OCI-LY7 (cell line): ENCODE data around the gene PIK3C2B. TPM values are rescaled to one million over a fixed set of nuclear protein-coding genes. Genes with fewer than 3 reads are reported as not detected.
"Not testable (repeated sequence)": the region's sequence is repeated elsewhere in the genome, so short reads cannot be mapped to it uniquely, and the experiment has no call there.

Experiments used
- BruUV-seq: library from RNA; stranded (reverse); fragments of 400-500 nt; replicated peaks from 2 replicates; lab custom pipeline; 2021; lab: Mats Ljungman, UMichigan
- CTCF ChIA-PET: fragments of 300-600 bp; sonication (Branson Sonifier 250); formaldehyde crosslinking; loops from one replicate; lab custom pipeline; 2022; ENCODE audit warnings: antibody characterized with exemption; ENCODE audit not compliant: unreplicated experiment; lab: Charles Lee
- POLR2A ChIA-PET: fragments of 300-600 bp; sonication (Branson Sonifier 250); formaldehyde crosslinking; loops from one replicate; lab custom pipeline; 2022; ENCODE audit warnings: antibody characterized with exemption; lab: Charles Lee
- DNase-seq: peaks from one replicate; pipeline ENCODE4 v3.0.0-alpha.2; 2015; ENCODE audit warnings: low spot score
- H2AFZ ChIP-seq: fragments of 200-600 bp; sonication (generic), shearing (Covaris generic); 2 replicates; pipeline ENCODE4 v1.6.1; 2014; ENCODE audit warnings: mild to moderate bottlenecking, antibody characterized with exemption, low read length, moderate library complexity
- H3K27ac ChIP-seq: fragments of 200-600 bp; sonication (generic); 2 replicates; pipeline ENCODE4 v1.5.1; 2014; ENCODE audit warnings: mixed run types, low read depth, mild to moderate bottlenecking, moderate library complexity, low read length, inconsistent platforms; ENCODE audit not compliant: poor library complexity, severe bottlenecking
- H3K36me3 ChIP-seq: fragments of 200-600 bp; sonication (generic); 2 replicates; pipeline ENCODE4 v1.6.1; 2014; ENCODE audit warnings: mild to moderate bottlenecking, antibody characterized with exemption, low read length, moderate library complexity, mixed read lengths; ENCODE audit not compliant: insufficient read depth
- H3K4me1 ChIP-seq: fragments of 200-600 bp; sonication (generic); 2 replicates; pipeline ENCODE4 v1.5.1; 2014; ENCODE audit warnings: mild to moderate bottlenecking, low read length; ENCODE audit not compliant: insufficient read depth, poor library complexity, severe bottlenecking
- H3K4me2 ChIP-seq: fragments of 200-600 bp; sonication (generic); 2 replicates; pipeline ENCODE4 v1.6.1; 2014; ENCODE audit warnings: mild to moderate bottlenecking, low read length
- H3K4me3 ChIP-seq: fragments of 200-600 bp; sonication (generic); 2 replicates; pipeline ENCODE4 v1.5.1; 2014; ENCODE audit warnings: mild to moderate bottlenecking, low read depth, low read length; ENCODE audit not compliant: poor library complexity, severe bottlenecking
- H3K79me2 ChIP-seq: fragments of 200-600 bp; sonication (generic); 2 replicates; pipeline ENCODE4 v1.6.1; 2016; ENCODE audit warnings: low read depth, mild to moderate bottlenecking, low read length, moderate library complexity, mixed read lengths; ENCODE audit not compliant: insufficient read depth
- H3K9me2 ChIP-seq: fragments of 200-600 bp; sonication (generic); 2 replicates; pipeline ENCODE4 v1.6.1; 2016; ENCODE audit warnings: mild to moderate bottlenecking, low read length, mixed read lengths; ENCODE audit not compliant: insufficient read depth
- H3K9me3 ChIP-seq: fragments of 200-600 bp; sonication (generic); 2 replicates; pipeline ENCODE4 v1.6.1; 2014; ENCODE audit warnings: mild to moderate bottlenecking, mixed run types, low read length, mixed read lengths
- H4K20me1 ChIP-seq: fragments of 200-600 bp; sonication (generic); 2 replicates; pipeline ENCODE4 v1.6.1; 2014; ENCODE audit warnings: mild to moderate bottlenecking, antibody characterized with exemption, low read length, moderate library complexity, mixed read lengths; ENCODE audit not compliant: insufficient read depth
- CTCF ChIP-seq: fragments of 200-600 bp; sonication (generic); conservative IDR thresholded peaks from 2 replicates; pipeline ENCODE4 v1.5.1; 2014; ENCODE audit warnings: mild to moderate bottlenecking, antibody characterized with exemption, low read length, moderate library complexity, mixed read lengths
- EZH2phosphoT487 ChIP-seq: fragments of 200-600 bp; sonication (generic); IDR thresholded peaks from 2 replicates; pipeline ENCODE4 v1.6.1; 2018; ENCODE audit warnings: low read depth, borderline replicate concordance, mild to moderate bottlenecking, mixed run types, antibody characterized with exemption, low read length, moderate library complexity, mixed read lengths
- intact Hi-C: fragments of 100-400 bp; cut with micrococcal nuclease; formaldehyde crosslinking; loops from one replicate; pipeline ENCODE4 v1.10.0; 2022; ENCODE audit not compliant: unreplicated experiment
- total RNA-seq, 2 experiments: library from RNA; depleted of rRNA in 1 of 2; stranded (reverse); fragments of >200 nt in 1 of 2; shearing (Covaris generic) in 1 of 2; gene quantifications; 2 replicates each; pipeline ENCODE4 v1.2.3, GENCODE V29; 2014 to 2022

Gene PIK3C2B
- total RNA-seq, 2 experiments from 2014 or later = 12.5 to 43.9 TPM

GRCh38 chr1:204523605-204524215, 29.1 kb upstream of the PIK3C2B start:
- Histone ChIP-seq H3K79me2 (peaks cover 91% of the 10 kb centered on the region), H2AFZ (no peak overlapping the region), H3K4me1 (peaks cover 95% of the 10 kb centered on the region), H3K4me3 (peak overlapping the region; percentile 28), H3K27ac (peak overlapping the region; percentile 71), H4K20me1 (peaks cover 4% of the 10 kb centered on the region; the same call in 1 of the 2 replicates), H3K4me2 (peak overlapping the region; percentile 49), H3K36me3 (peaks cover 81% of the 10 kb centered on the region), H3K9me3 (peaks cover 34% of the 10 kb centered on the region; the same call in 1 of the 2 replicates), H3K9me2 (no peaks in the 10 kb centered on the region)
- intact Hi-C loops = loop anchor here (5.0 to 10.0 kb wide), 3 partner anchors 589 to 1529 kb away; partner anchors contain the start of genes LAX1 and RHEX
- POLR2A ChIA-PET = interaction anchor here (0.9 to 8.8 kb wide), 5 partner anchors 7 to 55 kb away, joined by 3 to 131 read pairs (median 9); partner anchors contain the start of gene MDM4
- TF ChIP-seq EZH2phosphoT487 = no peak
- TF ChIP-seq CTCF = no peak
- CTCF ChIA-PET = no interaction called here
- no TSS peak for BruUV-seq
- DNase-seq = peak; percentile 64

GRCh38 chr1:204521941-204522521, 27.4 kb upstream of the PIK3C2B start:
- Histone ChIP-seq H3K36me3 (peaks cover 81% of the 10 kb centered on the region), H3K27ac (peak overlapping the region; percentile 100), H3K9me3 (peaks cover 36% of the 10 kb centered on the region; the same call in 1 of the 2 replicates), H3K79me2 (peaks cover 91% of the 10 kb centered on the region), H3K4me1 (peaks cover 93% of the 10 kb centered on the region), H3K4me2 (peak overlapping the region; percentile 73), H3K4me3 (peak overlapping the region; percentile 60)
- H3K9me2 ChIP-seq, BruUV-seq, H4K20me1 ChIP-seq, H2AFZ ChIP-seq, CTCF ChIA-PET: not testable (repeated sequence)
- intact Hi-C loops = loop anchor here (1.0 to 10.0 kb wide), 6 partner anchors 9 to 1530 kb away; partner anchors contain the start of genes LAX1 and RHEX
- POLR2A ChIA-PET = interaction anchor here (0.6 to 2.6 kb wide), 8 partner anchors 9 to 242 kb away, joined by 3 to 22 read pairs (median 4); no protein-coding TSS in a partner anchor
- peak; percentile 46 for DNase-seq

- BruUV-seq = TSS peak; percentile 91
- peak; percentile 99 for DNase-seq
- Histone ChIP-seq H3K36me3 (peaks cover 78% of the 10 kb centered on the region), H3K4me2 (peak overlapping the region; percentile 85), H3K79me2 (peaks cover 90% of the 10 kb centered on the region), H3K27ac (peak overlapping the region; percentile 100), H4K20me1 (peaks cover 4% of the 10 kb centered on the region; the same call in 1 of the 2 replicates), H3K9me3 (peaks cover 36% of the 10 kb centered on the region; the same call in 1 of the 2 replicates), H3K9me2 (no peaks in the 10 kb centered on the region), H3K4me3 (peak overlapping the region; percentile 88), H2AFZ (no peak overlapping the region), H3K4me1 (peaks cover 83% of the 10 kb centered on the region)
- ChIA-PET CTCF (interaction anchor here (0.6 kb wide), 1 partner anchor 194 kb away, joined by 3 read pairs; no protein-coding TSS in a partner anchor), POLR2A (interaction anchor here (0.6 to 2.6 kb wide), 11 partner anchors 8 to 896 kb away, joined by 3 to 22 read pairs (median 4); no protein-coding TSS in a partner anchor)
- TF ChIP-seq EZH2phosphoT487 = no peak
- no peak for TF ChIP-seq CTCF
- intact Hi-C loops = loop anchor here (1.0 to 10.0 kb wide), 6 partner anchors 8 to 1531 kb away; partner anchors contain the start of genes LAX1 and RHEX
These were observed 26.5 kb upstream of the PIK3C2B start for GRCh38 chr1:204520834-204521709.

- peaks cover 15% of the 10 kb centered on the region; the same call in 1 of the 2 replicates for H3K9me3 ChIP-seq
- peak overlapping the region; percentile 88 for H3K4me3 ChIP-seq
- peaks cover 55% of the 10 kb centered on the region for H3K79me2 ChIP-seq
- not testable (repeated sequence) for DNase-seq, H2AFZ ChIP-seq, H4K20me1 ChIP-seq, H3K9me2 ChIP-seq, BruUV-seq
- H3K4me1 ChIP-seq = peaks cover 85% of the 10 kb centered on the region
- CTCF ChIA-PET = interaction anchor here (1.1 kb wide), 1 partner anchor 246 kb away, joined by 3 read pairs; no protein-coding TSS in a partner anchor
- H3K4me2 ChIP-seq = peak overlapping the region; percentile 85
- POLR2A ChIA-PET = interaction anchor here (0.5 to 7.6 kb wide), 8 partner anchors 8 to 1162 kb away, joined by 3 to 131 read pairs (median 4); no protein-coding TSS in a partner anchor
- H3K36me3 ChIP-seq = peaks cover 42% of the 10 kb centered on the region
- intact Hi-C loops = loop anchor here (5.0 to 10.0 kb wide), 3 partner anchors 767 to 1225 kb away; no protein-coding TSS in a partner anchor
- peak overlapping the region; percentile 100 for H3K27ac ChIP-seq
These were observed 22.8 kb upstream of the PIK3C2B start for GRCh38 chr1:204517382-204517781.
